Mesendoderm (in vitro differentiated cells): Measurements from ENCODE around the gene SOCS7.

Experiments used
- DNase-seq: peaks from one replicate; pipeline ENCODE4 v3.0.0; 2013
- H2AK5ac ChIP-seq: 2 replicates; pipeline ENCODE4 v1.6.1; 2013; ENCODE audit warnings: low read length, inconsistent platforms
- H2BK120ac ChIP-seq: 2 replicates; pipeline ENCODE4 v1.6.1; 2013; ENCODE audit warnings: low read depth, mild to moderate bottlenecking, low read length, moderate library complexity, mixed read lengths
- H2BK15ac ChIP-seq: replicated peaks from 2 replicates; pipeline ENCODE4 v1.6.1; 2013; ENCODE audit warnings: low read depth, mild to moderate bottlenecking, moderate library complexity
- H2BK5ac ChIP-seq: 2 replicates; pipeline ENCODE4 v1.6.1; 2013; ENCODE audit warnings: low read length, inconsistent platforms
- H3K18ac ChIP-seq: 2 replicates; pipeline ENCODE4 v1.6.1; 2013; ENCODE audit warnings: mild to moderate bottlenecking, low read length, mixed read lengths
- H3K23ac ChIP-seq: one replicate; pipeline ENCODE4 v1.6.1; 2013; ENCODE audit warnings: low read length
- H3K27ac ChIP-seq: 2 replicates; pipeline ENCODE4 v1.5.1; 2013; ENCODE audit warnings: low read depth, mild to moderate bottlenecking, inconsistent platforms, low read length, moderate library complexity
- H3K27me3 ChIP-seq: 2 replicates; pipeline ENCODE4 v1.6.1; 2013; ENCODE audit warnings: low read length, control low read depth, mild to moderate bottlenecking, inconsistent platforms; ENCODE audit not compliant: insufficient read depth, poor library complexity
- H3K36me3 ChIP-seq: 2 replicates; pipeline ENCODE4 v1.6.1; 2013; ENCODE audit warnings: low read length, inconsistent platforms; ENCODE audit not compliant: control insufficient read depth, insufficient read depth
- H3K4ac ChIP-seq: one replicate; pipeline ENCODE4 v1.6.1; 2013; ENCODE audit warnings: low read depth, mild to moderate bottlenecking, low read length, moderate library complexity
- H3K4me1 ChIP-seq: 2 replicates; pipeline ENCODE4 v1.6.1; 2013; ENCODE audit warnings: low read depth, low read length, inconsistent platforms; ENCODE audit not compliant: control insufficient read depth
- H3K4me2 ChIP-seq: 2 replicates; pipeline ENCODE4 v1.6.1; 2013; ENCODE audit warnings: low read length
- H3K4me3 ChIP-seq: 2 replicates; pipeline ENCODE4 v1.5.1; 2013; ENCODE audit warnings: mild to moderate bottlenecking, low read length
- H3K56ac ChIP-seq: one replicate; pipeline ENCODE4 v1.6.1; 2013; ENCODE audit warnings: low read length
- H3K79me1 ChIP-seq: 2 replicates; pipeline ENCODE4 v1.6.1; 2013; ENCODE audit warnings: low read length, inconsistent platforms
- H3K79me2 ChIP-seq: 2 replicates; pipeline ENCODE4 v1.6.1; 2013; ENCODE audit warnings: mild to moderate bottlenecking, low read length; ENCODE audit not compliant: control insufficient read depth, insufficient read depth
- H3K9ac ChIP-seq: 2 replicates; pipeline ENCODE4 v1.6.1; 2013; ENCODE audit warnings: low read length, inconsistent platforms
- H4K5ac ChIP-seq: one replicate; pipeline ENCODE4 v1.6.1; 2013; ENCODE audit warnings: low read length
- H4K8ac ChIP-seq: one replicate; pipeline ENCODE4 v1.6.1; 2013; ENCODE audit warnings: low read depth, mild to moderate bottlenecking, control low read depth, low read length, moderate library complexity
- WGBS: extraction: QIAGEN DNeasy Blood & Tissue Kit; methylation state at CpG from one replicate; pipeline ENCODE4 v1.1.7; 2013; ENCODE audit warnings: low lambda C conversion rate, missing lambda C conversion rate; ENCODE audit not compliant: insufficient coverage; ENCODE audit errors: extremely low coverage; 5-methylcytosine and 5-hydroxymethylcytosine counted together

The SOCS7 gene

DNA sequence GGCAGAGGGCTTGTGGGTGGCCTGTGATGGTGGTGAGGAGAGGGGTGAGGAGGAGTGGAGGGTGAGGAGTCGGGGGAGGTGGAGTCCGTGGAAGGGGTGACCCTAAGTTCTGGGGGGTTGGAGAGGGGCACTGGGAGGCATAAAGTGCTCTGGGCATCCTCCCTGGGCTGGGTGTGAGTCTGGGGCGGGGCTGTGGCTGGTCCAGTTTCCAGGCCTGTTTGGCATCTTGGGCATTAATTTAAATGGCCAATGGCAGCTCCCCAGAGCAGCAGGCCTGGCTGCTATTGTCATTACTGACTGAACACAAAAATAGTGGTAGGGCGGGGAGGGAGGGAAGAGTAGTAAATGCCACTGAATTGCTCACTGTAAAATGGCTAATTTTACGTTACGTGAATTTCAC lies 68.9 kb downstream of the SOCS7 start:
- Histone ChIP-seq H3K4ac (no peak overlapping the region), H2BK5ac (no peak overlapping the region), H3K27me3 (no peaks in the 10 kb centered on the region), H4K8ac (no peak overlapping the region), H3K4me3 (no peak overlapping the region), H3K18ac (no peak overlapping the region), H3K79me1 (no peaks in the 10 kb centered on the region), H3K36me3 (no peaks in the 10 kb centered on the region), H3K27ac (no peak overlapping the region), H3K79me2 (no peaks in the 10 kb centered on the region), H3K9ac (no peak overlapping the region), H3K23ac (no peak overlapping the region), H2BK120ac (no peak overlapping the region), H2BK15ac (no peak overlapping the region), H3K4me2 (no peak overlapping the region), H2AK5ac (no peak overlapping the region), H3K56ac (no peak overlapping the region), H3K4me1 (no peaks in the 10 kb centered on the region), H4K5ac (no peak overlapping the region)
- DNase-seq, result no peak
- WGBS, result no CpG with 5 or more reads among the region's 6 CpGs

DNA sequence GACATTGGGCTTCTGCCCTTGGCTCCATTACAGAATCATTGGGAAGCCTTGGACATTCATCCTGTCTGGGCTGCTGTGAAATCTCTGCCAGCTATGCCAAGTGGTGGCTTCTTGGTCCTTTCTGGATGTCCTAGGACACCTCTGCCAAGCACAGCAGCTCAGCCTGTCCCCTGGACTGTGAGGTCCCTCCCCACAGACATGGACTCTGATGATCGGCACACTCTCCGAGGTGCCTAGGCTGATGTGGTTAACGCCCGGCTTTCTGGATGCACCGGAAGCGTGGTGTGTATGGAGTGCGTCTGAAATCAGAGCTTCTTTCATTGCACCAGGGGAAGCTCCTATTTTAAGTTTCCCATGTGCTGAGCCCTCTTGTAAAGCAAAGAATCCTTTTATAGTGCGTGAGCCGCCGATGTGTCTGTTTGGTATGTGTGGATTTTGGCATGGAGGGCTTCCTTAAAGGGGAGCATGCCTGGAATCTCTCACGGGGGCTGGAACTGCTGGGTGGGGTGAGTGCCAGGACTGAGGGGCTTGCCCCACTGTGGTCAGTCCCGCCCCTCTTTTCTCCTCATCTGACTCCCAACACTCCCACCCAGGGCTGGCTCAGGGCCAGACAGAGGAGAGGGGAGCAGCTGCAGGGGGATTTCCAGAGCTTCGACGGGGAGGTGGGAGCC lies 69.7 kb downstream of the SOCS7 start:
- no peak overlapping the region for H2BK5ac ChIP-seq
- no peak overlapping the region for H2BK15ac ChIP-seq
- no peak overlapping the region for H3K9ac ChIP-seq
- no peaks in the 10 kb centered on the region for H3K79me1 ChIP-seq
- H4K8ac ChIP-seq, result no peak overlapping the region
- H3K27me3 ChIP-seq, result no peaks in the 10 kb centered on the region
- DNase-seq, result no peak
- no peak overlapping the region for H3K4ac ChIP-seq
- no peaks in the 10 kb centered on the region for H3K36me3 ChIP-seq
- H2AK5ac ChIP-seq, result no peak overlapping the region
- H3K4me3 ChIP-seq, result no peak overlapping the region
- no peak overlapping the region for H3K4me2 ChIP-seq
- no CpG with 5 or more reads among the region's 14 CpGs for WGBS
- no peak overlapping the region for H3K27ac ChIP-seq
- no peak overlapping the region for H3K18ac ChIP-seq
- H3K23ac ChIP-seq, result no peak overlapping the region
- H3K56ac ChIP-seq, result peak overlapping the region; percentile 66
- H2BK120ac ChIP-seq, result no peak overlapping the region
- H4K5ac ChIP-seq, result no peak overlapping the region
- no peaks in the 10 kb centered on the region for H3K4me1 ChIP-seq
- no peaks in the 10 kb centered on the region for H3K79me2 ChIP-seq

- Histone ChIP-seq H3K79me2 (no peaks in the 10 kb centered on the region), H3K23ac (no peak overlapping the region), H3K4me2 (no peak overlapping the region), H3K18ac (no peak overlapping the region), H2BK15ac (no peak overlapping the region), H4K5ac (no peak overlapping the region), H3K9ac (no peak overlapping the region), H3K4me3 (no peak overlapping the region), H3K56ac (peak overlapping the region; percentile 66), H2BK5ac (no peak overlapping the region), H3K27ac (no peak overlapping the region), H4K8ac (no peak overlapping the region), H3K79me1 (no peaks in the 10 kb centered on the region), H3K4ac (no peak overlapping the region), H3K4me1 (no peaks in the 10 kb centered on the region), H2AK5ac (no peak overlapping the region), H3K27me3 (no peaks in the 10 kb centered on the region), H3K36me3 (no peaks in the 10 kb centered on the region), H2BK120ac (no peak overlapping the region)
- no peak for DNase-seq
- no CpG with 5 or more reads among the region's 17 CpGs for WGBS
These were observed 70.5 kb downstream of the SOCS7 start for GRCh38 chr17:38421871-38422827.

- Histone ChIP-seq H3K4me3 (no peak overlapping the region), H3K4me1 (no peaks in the 10 kb centered on the region), H3K4ac (no peak overlapping the region), H3K27ac (no peak overlapping the region), H3K56ac (peak overlapping the region; percentile 22), H3K9ac (no peak overlapping the region), H3K18ac (no peak overlapping the region), H3K27me3 (no peaks in the 10 kb centered on the region), H4K8ac (no peak overlapping the region), H3K79me1 (no peaks in the 10 kb centered on the region), H2AK5ac (no peak overlapping the region), H2BK5ac (no peak overlapping the region), H3K79me2 (no peaks in the 10 kb centered on the region), H4K5ac (no peak overlapping the region), H2BK120ac (no peak overlapping the region), H3K36me3 (no peaks in the 10 kb centered on the region), H3K23ac (no peak overlapping the region), H3K4me2 (no peak overlapping the region), H2BK15ac (no peak overlapping the region)
- DNase-seq, result no peak
- WGBS, result no CpG with 5 or more reads among the region's 6 CpGs
These were observed 72.8 kb downstream of the SOCS7 start for GRCh38 chr17:38424297-38424972.

DNA sequence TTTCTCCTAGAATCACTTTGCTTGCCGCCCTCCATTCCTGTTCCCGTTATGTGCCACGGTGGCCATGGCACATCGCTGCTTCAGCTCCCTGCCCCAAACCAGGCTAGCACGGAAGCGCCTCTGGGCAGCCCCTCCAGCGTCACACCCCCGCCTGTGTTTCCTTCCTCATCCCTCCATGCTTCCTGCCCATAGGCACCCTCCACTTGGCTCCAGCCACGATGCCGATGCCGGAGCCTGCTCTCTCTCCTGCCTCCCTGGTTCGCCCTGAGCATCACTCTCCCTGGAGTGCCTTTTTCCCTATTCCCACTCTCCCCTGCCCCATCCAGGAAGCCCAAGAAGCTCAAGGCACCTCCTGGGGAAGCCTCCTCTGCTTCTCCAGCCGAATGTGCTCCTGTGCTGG lies 73.4 kb downstream of the SOCS7 start:
- no peaks in the 10 kb centered on the region for H3K36me3 ChIP-seq
- no CpG with 5 or more reads among the region's 13 CpGs for WGBS
- H4K5ac ChIP-seq, result no peak overlapping the region
- H2BK120ac ChIP-seq, result no peak overlapping the region
- H3K4me3 ChIP-seq, result no peak overlapping the region
- no peak overlapping the region for H3K23ac ChIP-seq
- H3K4me2 ChIP-seq, result no peak overlapping the region
- H4K8ac ChIP-seq, result no peak overlapping the region
- H2BK15ac ChIP-seq, result no peak overlapping the region
- H3K79me2 ChIP-seq, result no peaks in the 10 kb centered on the region
- no peak overlapping the region for H3K18ac ChIP-seq
- H3K79me1 ChIP-seq, result no peaks in the 10 kb centered on the region
- H3K27me3 ChIP-seq, result no peaks in the 10 kb centered on the region
- no peak overlapping the region for H3K4ac ChIP-seq
- H3K9ac ChIP-seq, result no peak overlapping the region
- H3K56ac ChIP-seq, result peak overlapping the region; percentile 22
- H3K4me1 ChIP-seq, result no peaks in the 10 kb centered on the region
- H3K27ac ChIP-seq, result no peak overlapping the region
- no peak overlapping the region for H2BK5ac ChIP-seq
- no peak overlapping the region for H2AK5ac ChIP-seq
- DNase-seq, result no peak
